ENCODE results near the gene PTPRO. TPM values are rescaled to one million over a fixed set of nuclear protein-coding genes. Genes with fewer than 3 reads are reported as not detected.

Gene PTPRO
- total RNA-seq, 2 experiments from 2014 or later = 2.3 to 3.7 TPM

- Mint-ChIP-seq H3K27me3 (no peaks in the 10 kb centered on the region), H3K9me3 (peaks cover 8% of the 10 kb centered on the region), H3K4me1 (peaks cover 27% of the 10 kb centered on the region), H3K36me3 (peaks cover 31% of the 10 kb centered on the region), H3K4me3 (no peak overlapping the region), H3K27ac (peak overlapping the region; percentile 57)
- ATAC-seq (ENCODE audit: low read depth) (no peak), DNase-seq (no peak)
- POLR2A ChIA-PET = no interaction called here
Observed at GRCh38 chr12:15575671-15576541, 253.6 kb downstream of the PTPRO start.

- Mint-ChIP-seq H3K36me3 (peaks cover 25% of the 10 kb centered on the region), H3K4me1 (peaks cover 13% of the 10 kb centered on the region), H3K27ac (peak overlapping the region; percentile 21), H3K4me3 (no peak overlapping the region), H3K27me3 (no peaks in the 10 kb centered on the region), H3K9me3 (peaks cover 2% of the 10 kb centered on the region)
- POLR2A ChIA-PET = no interaction called here
- ATAC-seq (ENCODE audit: low read depth) = peak; percentile 65
- peak; percentile 31 for DNase-seq
Observed at GRCh38 chr12:15580431-15580830, 258.1 kb downstream of the PTPRO start.

- ATAC-seq (ENCODE audit: low read depth) = no peak
Observed at GRCh38 chr12:15581006-15581405, 258.7 kb downstream of the PTPRO start.

GRCh38 chr12:15583804-15584203 is 261.5 kb downstream of the PTPRO start:
- no peaks in the 10 kb centered on the region for H3K27me3 Mint-ChIP-seq
- H3K27ac Mint-ChIP-seq = no peak overlapping the region
- peaks cover 9% of the 10 kb centered on the region for H3K36me3 Mint-ChIP-seq
- POLR2A ChIA-PET = interaction anchor here (1.2 to 2.3 kb wide), 3 partner anchors 49 to 328 kb away, joined by 3 to 8 read pairs (median 3); no protein-coding TSS in a partner anchor
- DNase-seq (no peak), ATAC-seq (ENCODE audit: low read depth) (no peak)
- peaks cover 8% of the 10 kb centered on the region for H3K4me1 Mint-ChIP-seq
- H3K9me3 Mint-ChIP-seq = no peaks in the 10 kb centered on the region
- no peak overlapping the region for H3K4me3 Mint-ChIP-seq

More at GRCh38 chr12:15581006-15581405, 258.7 kb downstream of the PTPRO start:
- Mint-ChIP-seq H3K9me3 (no peaks in the 10 kb centered on the region), H3K4me3 (no peak overlapping the region), H3K27ac (peak overlapping the region; percentile 21), H3K27me3 (no peaks in the 10 kb centered on the region), H3K36me3 (peaks cover 21% of the 10 kb centered on the region), H3K4me1 (peaks cover 9% of the 10 kb centered on the region)
- no peak for DNase-seq
- POLR2A ChIA-PET = no interaction called here

- ATAC-seq (ENCODE audit: low read depth) (no peak), DNase-seq (no peak)
- H3K27me3 Mint-ChIP-seq = no peaks in the 10 kb centered on the region
- H3K27ac Mint-ChIP-seq = no peak overlapping the region
- peaks cover 6% of the 10 kb centered on the region for H3K36me3 Mint-ChIP-seq
- POLR2A ChIA-PET = interaction anchor here (0.5 to 2.3 kb wide), 5 partner anchors 50 to 378 kb away, joined by 3 to 8 read pairs (median 3); no protein-coding TSS in a partner anchor
- peaks cover 7% of the 10 kb centered on the region for H3K4me1 Mint-ChIP-seq
- no peak overlapping the region for H3K4me3 Mint-ChIP-seq
- no peaks in the 10 kb centered on the region for H3K9me3 Mint-ChIP-seq
Observed at GRCh38 chr12:15584366-15585041, 262.2 kb downstream of the PTPRO start.

- Mint-ChIP-seq H3K27me3 (no peaks in the 10 kb centered on the region), H3K9me3 (no peaks in the 10 kb centered on the region), H3K4me3 (peak overlapping the region; percentile 69), H3K4me1 (peaks cover 8% of the 10 kb centered on the region), H3K27ac (no peak overlapping the region), H3K36me3 (no peaks in the 10 kb centered on the region)
- no peak for ATAC-seq (ENCODE audit: low read depth)
- DNase-seq = no peak
- POLR2A ChIA-PET = interaction anchor here (0.8 to 0.9 kb wide), 2 partner anchors 55 to 322 kb away, joined by 3 to 4 read pairs; partner anchors contain the start of gene DERA
Observed at GRCh38 chr12:15589328-15590032, 267.2 kb downstream of the PTPRO start.

- H3K9me3 Mint-ChIP-seq = no peaks in the 10 kb centered on the region
- ATAC-seq (ENCODE audit: low read depth) = peak; percentile 93
- peak overlapping the region; percentile 62 for H3K27ac Mint-ChIP-seq
- POLR2A ChIA-PET = interaction anchor here (0.8 to 0.9 kb wide), 2 partner anchors 56 to 321 kb away, joined by 3 to 4 read pairs; partner anchors contain the start of gene DERA
- H3K36me3 Mint-ChIP-seq = no peaks in the 10 kb centered on the region
- peak; percentile 37 for DNase-seq
- peaks cover 8% of the 10 kb centered on the region for H3K4me1 Mint-ChIP-seq
- no peaks in the 10 kb centered on the region for H3K27me3 Mint-ChIP-seq
- H3K4me3 Mint-ChIP-seq = peak overlapping the region; percentile 69
Observed at GRCh38 chr12:15590180-15590826, 268.0 kb downstream of the PTPRO start.

- POLR2A ChIA-PET = no interaction called here
- Mint-ChIP-seq H3K27ac (no peak overlapping the region), H3K4me1 (peaks cover 8% of the 10 kb centered on the region), H3K36me3 (no peaks in the 10 kb centered on the region), H3K27me3 (no peaks in the 10 kb centered on the region), H3K9me3 (no peaks in the 10 kb centered on the region), H3K4me3 (no peak overlapping the region)
- ATAC-seq (ENCODE audit: low read depth) = no peak
- DNase-seq = no peak
Observed at GRCh38 chr12:15591811-15592210, 269.5 kb downstream of the PTPRO start.

GRCh38 chr12:15592934-15593333 is 270.6 kb downstream of the PTPRO start:
- H3K27me3 Mint-ChIP-seq = no peaks in the 10 kb centered on the region
- ATAC-seq (ENCODE audit: low read depth) (no peak), DNase-seq (no peak)
- no peak overlapping the region for H3K27ac Mint-ChIP-seq
- H3K4me1 Mint-ChIP-seq = peaks cover 8% of the 10 kb centered on the region
- POLR2A ChIA-PET = no interaction called here
- no peaks in the 10 kb centered on the region for H3K9me3 Mint-ChIP-seq
- no peak overlapping the region for H3K4me3 Mint-ChIP-seq
- no peaks in the 10 kb centered on the region for H3K36me3 Mint-ChIP-seq

GRCh38 chr12:15596174-15596573 is 273.9 kb downstream of the PTPRO start:
- DNase-seq (no peak), ATAC-seq (ENCODE audit: low read depth) (no peak)
- H3K4me3 Mint-ChIP-seq = no peak overlapping the region
- no peaks in the 10 kb centered on the region for H3K27me3 Mint-ChIP-seq
- POLR2A ChIA-PET = no interaction called here
- no peaks in the 10 kb centered on the region for H3K4me1 Mint-ChIP-seq
- no peaks in the 10 kb centered on the region for H3K9me3 Mint-ChIP-seq
- H3K27ac Mint-ChIP-seq = no peak overlapping the region
- no peaks in the 10 kb centered on the region for H3K36me3 Mint-ChIP-seq

GRCh38 chr12:15597125-15597830 is 275.0 kb downstream of the PTPRO start:
- no peaks in the 10 kb centered on the region for H3K9me3 Mint-ChIP-seq
- POLR2A ChIA-PET = no interaction called here

GRCh38 chr12:15599266-15600037 is 277.1 kb downstream of the PTPRO start:
- no peak for ATAC-seq (ENCODE audit: low read depth)
- no peak overlapping the region for H3K4me3 Mint-ChIP-seq
- DNase-seq = no peak
- no peaks in the 10 kb centered on the region for H3K9me3 Mint-ChIP-seq
- POLR2A ChIA-PET = no interaction called here
- no peaks in the 10 kb centered on the region for H3K4me1 Mint-ChIP-seq
- no peak overlapping the region for H3K27ac Mint-ChIP-seq
- no peaks in the 10 kb centered on the region for H3K36me3 Mint-ChIP-seq
- no peaks in the 10 kb centered on the region for H3K27me3 Mint-ChIP-seq

More at GRCh38 chr12:15597125-15597830, 275.0 kb downstream of the PTPRO start:
- DNase-seq (no peak), ATAC-seq (ENCODE audit: low read depth) (no peak)
- Mint-ChIP-seq H3K27me3 (no peaks in the 10 kb centered on the region), H3K36me3 (no peaks in the 10 kb centered on the region), H3K27ac (no peak overlapping the region), H3K4me3 (no peak overlapping the region), H3K4me1 (no peaks in the 10 kb centered on the region)
